MCF 10A (cell line): ENCODE results near the gene DICER1. TPM values are rescaled to one million over a fixed set of nuclear protein-coding genes. Genes with fewer than 3 reads are reported as not detected.

Source experiments
- BruUV-seq: library from RNA; stranded (reverse); fragments of 400-500 nt; replicated peaks from 2 replicates; lab custom pipeline; 2021; lab: Mats Ljungman, UMichigan
- CTCF ChIA-PET: fragments of 300-600 bp; sonication (Branson Sonifier 250); formaldehyde crosslinking; extraction: SDS; loops from one replicate; lab custom pipeline; 2021; ENCODE audit warnings: antibody characterized with exemption, inconsistent platforms; lab: Yijun Ruan, JAX
- POLR2A ChIA-PET: fragments of 300-600, 350-650 bp; sonication (Branson Sonifier 250); formaldehyde crosslinking; extraction: SDS; loops from one replicate; lab custom pipeline; 2020; ENCODE audit warnings: antibody characterized with exemption, inconsistent platforms; lab: Yijun Ruan, JAX
- DNase-seq: peaks from one replicate; pipeline ENCODE4 v3.0.0-alpha.2; 2018; ENCODE audit not compliant: unreplicated experiment
- H3K27ac Mint-ChIP-seq: one replicate; pipeline ENCODE4 v1.8.0; 2022; ENCODE audit warnings: mild to moderate bottlenecking, low read depth, mixed read lengths; ENCODE audit not compliant: unreplicated experiment
- H3K27me3 Mint-ChIP-seq: one replicate; pipeline ENCODE4 v1.8.0; 2022; ENCODE audit warnings: mixed read lengths; ENCODE audit not compliant: insufficient read depth, unreplicated experiment
- H3K36me3 Mint-ChIP-seq: one replicate; pipeline ENCODE4 v1.8.0; 2022; ENCODE audit warnings: mild to moderate bottlenecking, moderate library complexity, mixed read lengths; ENCODE audit not compliant: insufficient read depth, unreplicated experiment
- H3K4me1 Mint-ChIP-seq: one replicate; pipeline ENCODE4 v1.8.0; 2022; ENCODE audit warnings: mixed read lengths; ENCODE audit not compliant: insufficient read depth, unreplicated experiment
- H3K4me3 Mint-ChIP-seq: one replicate; pipeline ENCODE4 v1.8.0; 2022; ENCODE audit warnings: mild to moderate bottlenecking, moderate library complexity, mixed read lengths; ENCODE audit not compliant: unreplicated experiment
- H3K9me3 Mint-ChIP-seq: one replicate; pipeline ENCODE4 v1.8.0; 2022; ENCODE audit warnings: mixed read lengths; ENCODE audit not compliant: unreplicated experiment
- intact Hi-C: fragments of 100-400 bp; cut with micrococcal nuclease; formaldehyde crosslinking; loops from 2 replicates; pipeline ENCODE4 v1.14.1; 2022
- total RNA-seq: library from RNA; stranded (reverse); gene quantifications from 2 replicates; pipeline ENCODE4 v1.2.3, GENCODE V29; 2022
- TF ChIP-seq, protein P1 (sequence below): fragments of 200-600 bp; IDR thresholded peaks from one replicate; pipeline ENCODE4 v1.8.0; 2022; ENCODE audit warnings: antibody characterized with exemption, mild to moderate bottlenecking; ENCODE audit not compliant: unreplicated experiment

DICER1 gene
- total RNA-seq, 1 experiment from 2014 or later, result 35.6 TPM

- H3K9me3 Mint-ChIP-seq, result no peaks in the 10 kb centered on the region
- no peak for DNase-seq
- no peaks in the 10 kb centered on the region for H3K4me1 Mint-ChIP-seq
- ChIA-PET POLR2A (no interaction called here), CTCF (interaction anchor here (0.5 kb wide), 1 partner anchor 634 kb away, joined by 3 read pairs; no protein-coding TSS in a partner anchor)
- no peaks in the 10 kb centered on the region for H3K27me3 Mint-ChIP-seq
- BruUV-seq, result no TSS peak
- intact Hi-C loops, result no loop called here
- TF ChIP-seq, protein P1, sequence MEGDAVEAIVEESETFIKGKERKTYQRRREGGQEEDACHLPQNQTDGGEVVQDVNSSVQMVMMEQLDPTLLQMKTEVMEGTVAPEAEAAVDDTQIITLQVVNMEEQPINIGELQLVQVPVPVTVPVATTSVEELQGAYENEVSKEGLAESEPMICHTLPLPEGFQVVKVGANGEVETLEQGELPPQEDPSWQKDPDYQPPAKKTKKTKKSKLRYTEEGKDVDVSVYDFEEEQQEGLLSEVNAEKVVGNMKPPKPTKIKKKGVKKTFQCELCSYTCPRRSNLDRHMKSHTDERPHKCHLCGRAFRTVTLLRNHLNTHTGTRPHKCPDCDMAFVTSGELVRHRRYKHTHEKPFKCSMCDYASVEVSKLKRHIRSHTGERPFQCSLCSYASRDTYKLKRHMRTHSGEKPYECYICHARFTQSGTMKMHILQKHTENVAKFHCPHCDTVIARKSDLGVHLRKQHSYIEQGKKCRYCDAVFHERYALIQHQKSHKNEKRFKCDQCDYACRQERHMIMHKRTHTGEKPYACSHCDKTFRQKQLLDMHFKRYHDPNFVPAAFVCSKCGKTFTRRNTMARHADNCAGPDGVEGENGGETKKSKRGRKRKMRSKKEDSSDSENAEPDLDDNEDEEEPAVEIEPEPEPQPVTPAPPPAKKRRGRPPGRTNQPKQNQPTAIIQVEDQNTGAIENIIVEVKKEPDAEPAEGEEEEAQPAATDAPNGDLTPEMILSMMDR, result no peak
- H3K4me3 Mint-ChIP-seq, result no peak overlapping the region
- H3K27ac Mint-ChIP-seq, result no peak overlapping the region
- H3K36me3 Mint-ChIP-seq, result peaks cover 6% of the 10 kb centered on the region
Measured at GRCh38 chr14:95062946-95063345, 94.4 kb downstream of the DICER1 start.

- no peaks in the 10 kb centered on the region for H3K27me3 Mint-ChIP-seq
- H3K9me3 Mint-ChIP-seq, result no peaks in the 10 kb centered on the region
- H3K4me1 Mint-ChIP-seq, result no peaks in the 10 kb centered on the region
- H3K27ac Mint-ChIP-seq, result no peak overlapping the region
- H3K4me3 Mint-ChIP-seq, result no peak overlapping the region
- intact Hi-C loops, result no loop called here
- no peak for DNase-seq
- ChIA-PET POLR2A (no interaction called here), CTCF (interaction anchor here (0.7 kb wide), 1 partner anchor 37 kb away, joined by 3 read pairs; no protein-coding TSS in a partner anchor)
- BruUV-seq, result no TSS peak
- TF ChIP-seq, protein P1, result no peak
- peaks cover 6% of the 10 kb centered on the region for H3K36me3 Mint-ChIP-seq
Measured at GRCh38 chr14:95062220-95062619, 95.1 kb downstream of the DICER1 start.

- Mint-ChIP-seq H3K4me3 (no peak overlapping the region), H3K4me1 (no peaks in the 10 kb centered on the region), H3K36me3 (peaks cover 6% of the 10 kb centered on the region), H3K9me3 (no peaks in the 10 kb centered on the region), H3K27ac (no peak overlapping the region), H3K27me3 (no peaks in the 10 kb centered on the region)
- TF ChIP-seq, protein P1, result no peak
- CTCF ChIA-PET, result no interaction called here
- no TSS peak for BruUV-seq
- intact Hi-C loops, result no loop called here
- no peak for DNase-seq
- POLR2A ChIA-PET, result no interaction called here
Measured at GRCh38 chr14:95061317-95062093, 95.8 kb downstream of the DICER1 start.

DNA sequence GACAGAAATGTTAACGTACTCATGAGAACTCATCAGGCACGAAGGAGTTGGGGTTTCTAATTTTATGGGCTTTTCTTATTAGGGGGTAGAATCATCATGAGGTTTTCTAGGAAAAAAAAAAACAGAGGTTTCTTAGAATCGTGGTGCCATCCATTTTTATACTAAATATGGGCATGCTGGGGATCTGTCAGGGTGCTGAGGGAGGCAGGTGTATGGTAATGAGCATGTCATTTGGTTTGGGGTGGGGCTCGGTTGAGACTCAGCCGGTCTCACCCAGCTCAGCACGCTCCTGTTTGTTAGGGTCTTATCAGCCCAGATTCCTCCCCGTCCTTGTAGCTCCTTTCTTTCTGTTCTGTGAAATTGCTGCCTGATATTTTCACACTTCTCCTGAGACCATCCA is 98.2 kb downstream of the DICER1 start:
- POLR2A ChIA-PET, result no interaction called here
- Mint-ChIP-seq H3K27ac (no peak overlapping the region), H3K27me3 (no peaks in the 10 kb centered on the region), H3K36me3 (peaks cover 6% of the 10 kb centered on the region), H3K9me3 (no peaks in the 10 kb centered on the region), H3K4me3 (no peak overlapping the region), H3K4me1 (no peaks in the 10 kb centered on the region)
- intact Hi-C loops, result no loop called here
- no peak for DNase-seq
- BruUV-seq, result no TSS peak
- CTCF ChIA-PET, result interaction anchor here (0.7 kb wide), 1 partner anchor 842 kb away, joined by 3 read pairs; no protein-coding TSS in a partner anchor
- TF ChIP-seq, protein P1, result no peak
